Transverse colon (tissue), 4 donors: ENCODE data around the gene CRADD. TPM values are rescaled to one million over a fixed set of nuclear protein-coding genes. Genes with fewer than 3 reads are reported as not detected.
"Not testable (repeated sequence)": the region's sequence is repeated elsewhere in the genome, so short reads cannot be mapped to it uniquely, and the experiment has no call there.

Experiments
- DNase-seq: peaks from one replicate; pipeline ENCODE4 v3.0.0-alpha.2; 2019
- H3K27ac ChIP-seq, 4 donors: fragments of 200-600 bp; sonication (generic); 2 replicates each; pipeline ENCODE4 v1.5.1; 2016 to 2018; ENCODE audit warnings: inconsistent platforms in 4 of 4
- H3K27me3 ChIP-seq: fragments of 200-600 bp; sonication (generic); 2 replicates; pipeline ENCODE4 v1.5.1; 2017; ENCODE audit warnings: inconsistent platforms
- H3K36me3 ChIP-seq, 4 donors: fragments of 200-600 bp; sonication (generic); 2 replicates each; pipeline ENCODE4 v1.5.1; 2017 to 2019; ENCODE audit warnings: inconsistent platforms in 4 of 4
- H3K4me1 ChIP-seq, 4 donors: fragments of 200-600 bp; sonication (generic); 2 replicates each; pipeline ENCODE4 v1.5.1; 2017 to 2020; ENCODE audit warnings: inconsistent platforms in 4 of 4
- H3K4me3 ChIP-seq, 4 donors: fragments of 200-600 bp; sonication (generic); 1 replicate in 1 of 4; 2 replicates in 3 of 4; pipeline versions ENCODE4 v1.5.1 to v1.6.1; 2017 to 2019; ENCODE audit warnings: inconsistent platforms in 4 of 4
- H3K9me3 ChIP-seq, 2 donors: fragments of 200-600 bp; sonication (generic); 2 replicates each; pipeline ENCODE4 v1.5.1; 2017 to 2019; ENCODE audit warnings: inconsistent platforms in 2 of 2
- EP300 ChIP-seq: sonication (generic); formaldehyde crosslinking; IDR thresholded peaks from one replicate; pipeline ENCODE4 v1.6.1; 2017; ENCODE audit warnings: antibody characterized with exemption, low read depth
- POLR2A ChIP-seq: fragments of 450-650 bp; IDR thresholded peaks from one replicate; pipeline ENCODE4 v1.6.1; 2016; ENCODE audit warnings: antibody characterized with exemption, mild to moderate bottlenecking, moderate library complexity
- POLR2AphosphoS5 ChIP-seq, 3 donors: sonication (generic); formaldehyde crosslinking; IDR thresholded peaks; one replicate each; pipeline ENCODE4 v1.6.1; 2016; ENCODE audit warnings: antibody characterized with exemption in 3 of 3
- WGBS, 2 donors: methylation state at CpG; one replicate each; pipeline ENCODE4 v1.1.5; 2018; ENCODE audit warnings: low coverage in 1 of 2; 5-methylcytosine and 5-hydroxymethylcytosine counted together
- in situ Hi-C, 4 donors: fragments of 200-750 bp; cut with MboI; loops; one replicate each; pipeline versions ENCODE4 v1.15.0 to v1.15.1; 2017; ENCODE audit warnings: low sequenced_read_pairs in 3 of 4, low pct_ligation_motif_present in 1 of 4, low pct_unique_long_range_greater_than_20kb in 1 of 4
- intact Hi-C: fragments of 100-400 bp; cut with DNase I; formaldehyde crosslinking; loops from one replicate; pipeline ENCODE4 v1.15.1; 2023; ENCODE audit warnings: low total_unique reads
- total RNA-seq, 4 donors: library from RNA; depleted of rRNA; stranded (reverse); fragments of >200 nt; gene quantifications; one replicate each; pipeline ENCODE4 v1.1.0, GENCODE V29; 2016
- TF ChIP-seq, protein P1 (sequence below), 5 experiments: fragments of 200-600 bp in 3 of 5; fragments of 450-650 bp in 2 of 5; sonication (generic) in 3 of 5; IDR thresholded peaks; 1 replicate in 2 of 5; 2 replicates in 3 of 5; pipeline ENCODE4 v1.5.1; 2016 to 2017; ENCODE audit warnings: antibody characterized with exemption in 5 of 5, inconsistent platforms in 3 of 5, mild to moderate bottlenecking in 2 of 5, moderate library complexity in 1 of 5

CRADD gene
- total RNA-seq, 4 donors from 2014 or later, result 45.6 to 59.3 (median 56.3) TPM

DNA sequence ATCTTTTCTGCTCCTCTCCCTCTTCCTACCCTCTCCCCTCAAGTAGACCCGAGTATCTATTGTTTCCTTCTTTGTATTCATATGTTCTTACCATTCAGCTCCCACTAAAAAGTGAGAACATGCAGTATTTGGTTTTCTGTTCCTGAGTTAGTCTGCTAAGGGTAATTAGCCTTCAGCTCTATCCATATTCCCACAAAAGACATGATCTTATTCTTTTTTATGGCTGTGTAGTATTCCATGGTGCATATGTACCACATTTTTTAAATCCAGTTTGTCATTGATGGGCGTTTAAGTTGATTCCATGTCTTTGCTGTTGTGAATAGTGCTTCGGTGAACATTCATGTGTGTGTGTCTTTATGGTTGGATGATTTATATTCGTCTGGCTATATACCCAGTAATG is 32.2 kb downstream of the CRADD start:
- intact Hi-C loops (no loop called here), in situ Hi-C loops (no loop called here)
- no peak for DNase-seq
- Histone ChIP-seq H3K4me1 (peaks cover 9 to 28% (median 16%) of the 10 kb centered on the region in 4 donors), H3K27ac (no peak overlapping the region), H3K36me3 (no peaks in the 10 kb centered on the region), H3K9me3 (peaks cover 9 to 10% of the 10 kb centered on the region in 2 donors), H3K27me3 (no peaks in the 10 kb centered on the region), H3K4me3 (no peak overlapping the region)
- 88 to 94% methylated on average over 4 of the region's 4 CpGs for WGBS, 2 donors
- no peak for TF ChIP-seq POLR2AphosphoS5 (IDR thresholded peaks at IDR 0.05)
- TF ChIP-seq, protein P1, sequence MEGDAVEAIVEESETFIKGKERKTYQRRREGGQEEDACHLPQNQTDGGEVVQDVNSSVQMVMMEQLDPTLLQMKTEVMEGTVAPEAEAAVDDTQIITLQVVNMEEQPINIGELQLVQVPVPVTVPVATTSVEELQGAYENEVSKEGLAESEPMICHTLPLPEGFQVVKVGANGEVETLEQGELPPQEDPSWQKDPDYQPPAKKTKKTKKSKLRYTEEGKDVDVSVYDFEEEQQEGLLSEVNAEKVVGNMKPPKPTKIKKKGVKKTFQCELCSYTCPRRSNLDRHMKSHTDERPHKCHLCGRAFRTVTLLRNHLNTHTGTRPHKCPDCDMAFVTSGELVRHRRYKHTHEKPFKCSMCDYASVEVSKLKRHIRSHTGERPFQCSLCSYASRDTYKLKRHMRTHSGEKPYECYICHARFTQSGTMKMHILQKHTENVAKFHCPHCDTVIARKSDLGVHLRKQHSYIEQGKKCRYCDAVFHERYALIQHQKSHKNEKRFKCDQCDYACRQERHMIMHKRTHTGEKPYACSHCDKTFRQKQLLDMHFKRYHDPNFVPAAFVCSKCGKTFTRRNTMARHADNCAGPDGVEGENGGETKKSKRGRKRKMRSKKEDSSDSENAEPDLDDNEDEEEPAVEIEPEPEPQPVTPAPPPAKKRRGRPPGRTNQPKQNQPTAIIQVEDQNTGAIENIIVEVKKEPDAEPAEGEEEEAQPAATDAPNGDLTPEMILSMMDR (IDR thresholded peaks at IDR 0.05), result no peak
- TF ChIP-seq EP300, result no peak
- TF ChIP-seq POLR2A, result no peak

GRCh38 chr12:93710574-93710926 is 33.4 kb downstream of the CRADD start:
- WGBS, 2 donors, result 100% methylated on average over 1 to 2 of the region's 2 CpGs
- H3K36me3 ChIP-seq, result no peaks in the 10 kb centered on the region
- H3K4me1 ChIP-seq, result peaks cover 9 to 28% (median 16%) of the 10 kb centered on the region in 4 donors
- H3K9me3 ChIP-seq, result peaks cover 9 to 10% of the 10 kb centered on the region in 2 donors
- H3K27me3 ChIP-seq, result no peaks in the 10 kb centered on the region
- no peak overlapping the region for H3K27ac ChIP-seq
- no peak overlapping the region for H3K4me3 ChIP-seq
- TF ChIP-seq EP300 (no peak), POLR2A (no peak), POLR2AphosphoS5 (IDR thresholded peaks at IDR 0.05) (no peak)
- TF ChIP-seq, protein P1 (IDR thresholded peaks at IDR 0.05), result no peak
- intact Hi-C loops (no loop called here), in situ Hi-C loops (no loop called here)
- no peak for DNase-seq

- H3K27me3 ChIP-seq, DNase-seq, in situ Hi-C loops, H3K36me3 ChIP-seq, intact Hi-C loops, H3K9me3 ChIP-seq, H3K4me3 ChIP-seq: not testable (repeated sequence)
- 94% methylated on average over 1 of the region's 1 CpG; no CpG with 5 or more reads in 1 of the 2 donors for WGBS, 2 donors
- Histone ChIP-seq H3K4me1 (peaks cover 9 to 26% (median 16%) of the 10 kb centered on the region in 4 donors), H3K27ac (peak overlapping the region; percentile 55 to 80 (median 64))
- peak in 2 of 3 donors; percentile 21 to 24 for TF ChIP-seq POLR2AphosphoS5 (IDR thresholded peaks at IDR 0.05)
These were observed 34.3 kb downstream of the CRADD start for GRCh38 chr12:93711502-93711901.

GRCh38 chr12:93712200-93712599 is 35.0 kb downstream of the CRADD start:
- intact Hi-C loops, result no loop called here
- Histone ChIP-seq H3K9me3 (peaks cover 9 to 10% of the 10 kb centered on the region in 2 donors), H3K27ac (peak overlapping the region; percentile 55 to 80 (median 64)), H3K36me3 (no peaks in the 10 kb centered on the region), H3K4me1 (peaks cover 9 to 23% (median 16%) of the 10 kb centered on the region in 4 donors), H3K4me3 (no peak overlapping the region), H3K27me3 (no peaks in the 10 kb centered on the region)
- 26 to 49% methylated on average over 3 of the region's 3 CpGs for WGBS, 2 donors
- TF ChIP-seq POLR2AphosphoS5 (IDR thresholded peaks at IDR 0.05), result peak in 2 of 3 donors; percentile 40 to 68
- no peak for TF ChIP-seq POLR2A
- DNase-seq, result no peak
- in situ Hi-C loops, result no loop called here

DNA sequence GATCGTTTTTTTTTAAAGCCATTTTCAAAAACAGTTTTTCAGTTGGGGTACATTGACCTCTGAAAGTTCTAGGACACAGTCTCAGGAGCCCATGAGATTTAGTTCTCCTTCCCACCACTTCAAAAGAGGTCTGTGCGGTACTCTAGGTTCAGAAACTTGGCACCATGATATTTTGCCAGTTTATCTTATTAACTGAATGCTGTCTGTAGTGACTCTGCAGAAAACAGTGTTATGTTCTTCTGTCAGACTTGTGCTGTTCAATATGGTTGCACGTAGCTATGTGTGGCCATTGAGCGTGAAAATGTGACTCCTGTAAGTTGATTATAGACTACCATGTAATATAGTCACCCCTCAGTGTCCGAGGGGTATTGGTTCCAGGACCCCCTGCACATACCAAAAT is 35.9 kb downstream of the CRADD start:
- intact Hi-C loops (no loop called here), in situ Hi-C loops (no loop called here)

More for the DNA sequence above, 35.9 kb downstream of the CRADD start:
- Histone ChIP-seq H3K4me1 (peaks cover 9 to 23% (median 16%) of the 10 kb centered on the region in 4 donors), H3K9me3 (peaks cover 9 to 10% of the 10 kb centered on the region in 2 donors), H3K27me3 (no peaks in the 10 kb centered on the region), H3K27ac (peak overlapping the region; percentile 55 to 80 (median 64)), H3K36me3 (no peaks in the 10 kb centered on the region), H3K4me3 (no peak overlapping the region)
- TF ChIP-seq, protein P1 (IDR thresholded peaks at IDR 0.05), result no peak
- TF ChIP-seq POLR2A (no peak), EP300 (no peak), POLR2AphosphoS5 (IDR thresholded peaks at IDR 0.05) (no peak)
- WGBS, 2 donors, result 83 to 87% methylated on average over 4 to 5 of the region's 5 CpGs
- DNase-seq, result no peak
